Measurements from ENCODE around the gene ZG16.
"Not testable (repeated sequence)": the region's sequence is repeated elsewhere in the genome, so short reads cannot be mapped to it uniquely, and the experiment has no call there.

Gene ZG16, protein sequence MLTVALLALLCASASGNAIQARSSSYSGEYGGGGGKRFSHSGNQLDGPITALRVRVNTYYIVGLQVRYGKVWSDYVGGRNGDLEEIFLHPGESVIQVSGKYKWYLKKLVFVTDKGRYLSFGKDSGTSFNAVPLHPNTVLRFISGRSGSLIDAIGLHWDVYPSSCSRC

DNA sequence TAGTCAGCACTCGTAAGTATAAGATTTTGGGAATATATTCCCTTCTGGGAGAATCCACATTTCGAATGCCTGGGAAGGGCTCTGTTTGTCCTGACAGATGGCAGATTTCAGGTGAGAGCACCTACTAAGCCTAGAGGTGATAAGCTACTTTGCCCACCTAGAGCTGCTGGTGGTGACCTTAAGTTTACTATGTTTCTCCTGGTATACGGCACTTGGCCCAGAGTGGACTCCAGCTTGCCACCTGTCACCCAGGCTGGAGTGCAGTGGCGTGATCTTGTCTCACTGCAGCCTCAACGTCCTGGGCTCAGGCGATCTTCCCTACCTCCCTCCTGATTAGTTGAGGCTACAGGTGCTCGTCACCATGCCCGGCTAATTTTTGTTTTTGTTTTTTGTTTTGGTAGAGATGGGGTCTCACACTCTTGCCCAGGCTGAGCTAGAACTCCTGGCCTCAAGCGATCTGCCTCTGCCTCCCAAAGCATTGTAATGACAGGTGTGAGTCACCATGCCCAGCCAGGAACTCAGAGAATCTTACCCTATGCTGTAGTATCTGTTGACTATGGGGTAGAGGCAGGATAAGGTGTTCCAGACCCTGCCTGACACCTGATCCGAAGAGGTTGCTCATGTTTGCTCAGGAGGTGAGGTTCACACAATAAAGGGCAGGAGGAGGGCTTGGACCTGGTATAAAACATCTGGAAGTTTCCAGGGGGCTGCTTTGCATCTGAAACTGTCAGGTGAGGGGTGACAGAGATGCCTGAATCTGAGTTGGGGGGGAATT lies at the start of gene ZG16:
Gene ZG16 (plus strand): TSS at position 681 of the 775 bp plus-strand sequence. CDS start 1,011 bp downstream, outside the sequence.
- no peak for DNase-seq

DNA sequence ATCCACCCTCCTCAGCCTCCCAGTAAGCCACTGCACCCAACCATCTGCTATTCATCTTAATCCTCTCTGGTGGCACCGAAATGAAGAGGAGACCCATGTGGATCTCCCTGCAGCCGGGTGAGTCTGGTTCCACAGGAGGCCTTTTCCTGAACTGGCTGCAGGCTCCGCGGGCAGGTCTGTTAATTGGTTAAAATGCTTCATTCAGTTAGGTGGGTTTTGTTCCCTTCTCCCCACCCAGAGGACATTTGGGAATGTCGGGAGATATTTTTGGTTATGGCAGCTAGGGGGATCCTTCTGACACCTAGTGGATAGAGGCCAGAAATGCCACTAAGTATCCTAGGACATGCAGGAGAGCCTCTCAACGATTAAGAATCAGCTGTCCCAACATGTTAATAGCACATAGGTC lies 48.9 kb upstream of the ZG16 start:
- no peak for DNase-seq

DNA sequence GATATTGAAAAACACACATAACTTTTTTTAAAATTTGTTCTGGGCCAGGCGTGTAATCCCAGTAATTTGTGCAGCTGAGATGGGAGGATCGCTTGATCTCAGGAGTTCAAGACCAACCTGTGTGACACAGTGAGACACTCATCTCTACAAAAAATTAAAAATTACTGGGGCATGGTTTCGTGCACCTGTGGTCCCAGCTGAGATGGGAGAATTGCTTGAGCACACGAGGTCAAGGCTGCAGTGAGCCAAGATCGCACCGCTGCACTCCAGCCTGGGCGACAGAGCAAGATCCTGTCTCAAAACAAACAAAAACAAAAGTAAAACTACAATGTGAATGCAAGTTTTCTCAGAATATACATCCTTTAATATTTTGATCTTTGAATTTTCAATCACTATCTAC lies 47.4 kb upstream of the ZG16 start:
- no peak for DNase-seq

DNA sequence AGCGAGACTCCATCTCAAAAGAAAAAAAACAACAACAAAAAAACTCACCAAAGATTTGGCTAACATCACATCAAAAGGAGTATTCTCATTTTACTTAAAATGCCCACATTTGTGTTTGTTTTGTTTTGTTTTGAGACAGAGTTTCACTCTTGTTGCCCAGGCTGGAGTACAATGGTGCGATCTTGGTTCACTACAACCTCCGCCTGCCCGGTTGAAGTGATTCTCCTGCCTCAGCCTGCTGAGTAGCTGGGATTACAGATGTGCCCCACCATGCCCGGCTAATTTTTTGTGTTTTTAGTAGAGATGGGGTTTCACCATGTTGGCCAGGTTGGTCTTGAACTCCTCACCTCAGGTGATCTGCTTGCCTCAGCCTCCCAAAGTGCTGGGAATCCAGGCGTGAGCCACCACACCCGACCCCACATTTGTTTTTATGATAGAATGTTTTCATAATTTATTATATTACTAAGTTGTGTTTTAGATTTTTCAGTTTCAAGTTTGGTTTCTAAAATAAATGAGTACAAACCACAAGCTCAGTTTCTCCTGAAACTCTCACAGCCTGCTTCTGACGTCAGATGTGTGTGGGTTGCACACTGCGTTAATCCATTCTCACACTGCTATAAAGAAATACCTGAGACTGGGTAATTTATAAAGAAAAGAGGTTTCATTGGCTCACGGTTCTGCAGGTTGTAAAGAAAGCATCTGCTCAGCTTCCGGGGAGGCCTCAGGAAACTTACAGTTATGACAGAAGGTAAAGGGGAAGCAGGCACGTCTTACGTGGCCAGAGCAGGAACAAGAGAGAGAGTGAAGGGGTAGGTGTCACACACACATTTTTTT lies 46.1 kb upstream of the ZG16 start:
- not testable (repeated sequence) for DNase-seq

DNA sequence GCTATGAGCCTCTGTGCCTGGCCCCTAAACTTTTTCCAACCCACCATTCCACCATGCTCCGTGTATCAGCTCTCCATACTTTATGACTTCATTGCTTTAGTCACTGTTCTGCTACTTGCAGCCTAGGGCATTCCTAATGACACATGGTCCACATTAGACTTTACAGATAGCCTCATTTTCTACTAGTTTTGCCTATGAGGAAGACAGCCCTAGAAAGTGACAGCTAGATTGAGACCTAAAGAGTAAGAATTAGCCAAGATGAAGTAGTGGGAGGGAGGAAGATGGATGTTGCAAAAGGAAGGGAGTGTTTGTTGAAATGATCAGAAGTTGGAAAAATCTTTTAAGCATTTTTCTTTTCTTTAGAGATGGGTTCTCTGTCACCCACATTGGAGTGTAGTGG lies 43.3 kb upstream of the ZG16 start:
- no peak for DNase-seq

DNA sequence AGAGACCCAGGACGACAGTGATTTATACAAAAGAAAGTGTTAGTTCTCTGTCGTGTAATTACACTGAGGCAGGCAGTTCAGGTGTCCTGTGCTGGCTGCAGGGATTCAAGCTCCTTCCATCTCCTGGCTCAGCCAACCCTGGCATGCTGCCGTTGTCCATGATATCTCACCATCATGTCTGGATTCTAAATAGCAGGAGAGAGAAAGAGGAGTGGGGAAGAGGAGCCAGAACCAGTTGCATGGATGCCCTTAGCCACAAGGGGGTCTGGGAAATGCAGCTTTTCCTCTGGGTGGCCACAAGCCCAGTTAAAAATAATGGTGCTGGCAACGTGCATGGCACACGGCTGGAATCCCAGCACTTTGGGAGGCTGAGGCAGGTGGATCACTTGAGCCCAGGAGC lies 41.9 kb upstream of the ZG16 start:
- DNase-seq = no peak

DNA sequence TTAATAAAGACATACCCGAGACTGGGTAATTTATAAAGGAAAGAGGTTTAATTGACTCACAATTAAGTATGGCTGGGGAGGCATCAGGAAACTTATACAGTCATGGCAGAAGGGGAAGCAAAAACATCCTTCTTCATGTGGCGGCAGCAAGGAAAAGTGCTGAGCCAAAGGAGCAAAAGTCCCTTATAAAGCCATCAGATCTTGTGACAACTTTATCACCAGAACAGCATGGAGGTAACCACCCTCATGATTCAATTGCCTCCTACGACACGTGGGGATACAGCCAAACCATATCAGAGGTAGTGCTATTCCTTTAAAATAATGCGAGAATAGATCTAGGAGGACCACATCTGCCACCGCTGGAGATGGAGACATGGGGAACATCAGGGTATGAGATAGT lies 41.3 kb upstream of the ZG16 start:
- DNase-seq = no peak

DNA sequence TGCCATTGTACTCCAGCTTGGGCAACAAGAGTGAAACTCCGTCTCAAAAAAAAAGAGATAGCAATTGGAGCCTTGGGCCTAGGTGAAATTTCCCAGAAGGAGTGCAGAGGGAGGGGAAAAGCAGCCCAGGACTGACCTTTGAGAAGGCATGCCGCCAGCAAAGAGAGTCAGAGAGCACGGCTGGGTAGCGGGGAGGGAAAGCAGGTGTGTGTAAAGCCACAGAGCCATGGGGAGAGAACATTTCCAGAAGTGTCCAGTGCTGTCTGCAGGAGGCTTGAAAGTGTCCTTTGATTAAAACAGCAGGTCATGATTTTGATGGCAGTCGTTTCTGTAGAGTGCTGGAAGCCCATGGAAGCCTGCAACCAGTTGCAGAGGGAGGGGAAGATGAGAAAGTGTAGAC lies 40.3 kb upstream of the ZG16 start:
- DNase-seq = no peak

DNA sequence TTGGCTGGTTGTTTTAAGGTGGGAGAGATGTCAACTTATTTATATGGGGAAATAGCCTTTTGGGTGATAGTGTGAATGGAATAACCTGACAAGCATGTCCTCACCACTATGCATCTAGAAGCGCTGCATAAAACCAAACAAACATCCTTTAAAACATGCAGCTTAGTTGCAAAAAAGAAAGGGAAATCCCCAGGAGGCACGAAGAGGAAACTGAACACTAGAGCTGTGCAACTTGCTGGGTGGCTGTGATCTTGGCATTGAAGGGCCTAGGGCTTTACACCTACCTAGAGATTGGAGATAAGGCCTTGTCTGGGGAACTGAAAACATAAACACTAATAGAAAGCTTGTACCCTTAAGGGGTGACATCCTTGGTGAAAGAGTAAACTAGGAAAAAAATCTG lies 39.5 kb upstream of the ZG16 start:
- peak; percentile 32 for DNase-seq

DNA sequence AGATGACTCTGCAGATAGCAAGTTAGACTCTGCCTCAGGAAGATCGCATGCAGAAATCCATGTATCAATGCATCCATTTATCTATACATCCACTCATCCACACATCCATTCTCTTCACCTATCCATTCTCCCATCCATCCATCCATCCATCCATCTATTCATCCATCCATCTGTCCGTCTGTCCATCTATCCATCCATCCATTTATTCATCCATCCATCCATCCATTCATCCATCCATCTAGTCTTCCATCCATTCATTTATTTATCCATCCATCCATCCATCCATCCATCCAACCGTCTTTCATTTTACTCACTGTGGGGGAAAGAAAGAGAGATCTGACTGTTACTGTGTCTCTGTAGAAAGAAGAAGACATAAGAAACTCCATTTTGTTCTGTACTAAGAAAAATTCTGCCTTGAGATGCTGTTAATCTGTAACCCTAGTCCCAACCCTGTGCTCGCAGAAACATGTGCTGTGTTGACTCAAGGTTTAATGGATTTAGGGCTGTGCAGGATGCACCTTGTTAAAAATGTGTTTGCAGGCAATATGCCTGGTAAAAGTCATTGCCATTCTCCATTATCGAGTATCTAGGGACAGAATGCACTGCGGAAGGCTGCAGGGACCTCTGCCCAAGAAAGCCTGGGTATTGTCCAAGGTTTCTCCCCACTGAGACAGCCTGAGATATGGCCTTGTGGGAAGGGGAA lies 38.0 kb upstream of the ZG16 start:
- DNase-seq = not testable (repeated sequence)

DNA sequence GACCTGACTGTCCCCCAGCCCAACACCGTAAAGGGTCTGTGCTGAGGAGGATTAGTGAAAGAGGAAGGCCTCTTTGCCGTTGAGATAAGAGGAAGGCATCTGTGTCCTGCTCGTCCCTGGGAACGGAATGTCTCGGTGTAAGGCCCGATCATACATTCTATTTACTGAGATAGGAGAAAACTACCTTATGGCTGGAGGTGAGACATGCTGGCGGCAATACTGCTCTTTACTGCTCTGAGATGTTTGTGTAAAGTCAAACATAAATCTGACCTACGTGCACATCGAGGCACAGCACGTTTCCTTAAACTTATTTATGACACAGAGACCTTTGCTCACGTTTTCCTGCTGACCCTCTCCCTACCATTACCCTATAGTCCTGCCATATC lies 37.4 kb upstream of the ZG16 start:
- not testable (repeated sequence) for DNase-seq

DNA sequence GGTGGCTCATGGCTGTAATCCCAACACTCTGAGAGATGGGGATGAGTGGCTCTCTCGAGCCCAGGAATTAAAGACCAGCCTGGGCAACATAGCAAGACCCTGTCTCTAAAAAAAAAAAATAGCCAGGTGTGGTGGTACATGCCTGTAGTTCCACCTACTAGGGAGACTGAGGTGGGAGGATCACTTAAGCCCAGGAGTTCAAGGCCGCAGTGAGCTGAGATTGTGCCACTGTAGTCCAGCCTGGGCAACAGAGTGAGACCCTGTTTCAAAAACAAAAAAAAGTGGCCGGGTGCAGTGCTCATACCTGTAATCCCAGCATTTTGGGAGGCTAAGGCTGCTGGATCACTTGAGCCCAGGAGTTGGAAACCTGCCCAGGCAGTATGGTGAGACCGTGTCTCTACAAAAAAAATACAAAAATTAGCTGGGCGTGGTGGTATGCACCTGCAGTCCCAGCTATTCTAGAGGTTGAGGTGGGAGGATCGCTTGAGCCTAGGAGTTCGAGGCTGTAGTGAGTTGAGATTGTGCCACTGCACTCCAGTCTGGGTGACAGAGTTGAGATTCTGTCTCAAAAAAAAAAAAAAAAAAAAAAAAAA lies 35.3 kb upstream of the ZG16 start:
- DNase-seq = no peak

DNA sequence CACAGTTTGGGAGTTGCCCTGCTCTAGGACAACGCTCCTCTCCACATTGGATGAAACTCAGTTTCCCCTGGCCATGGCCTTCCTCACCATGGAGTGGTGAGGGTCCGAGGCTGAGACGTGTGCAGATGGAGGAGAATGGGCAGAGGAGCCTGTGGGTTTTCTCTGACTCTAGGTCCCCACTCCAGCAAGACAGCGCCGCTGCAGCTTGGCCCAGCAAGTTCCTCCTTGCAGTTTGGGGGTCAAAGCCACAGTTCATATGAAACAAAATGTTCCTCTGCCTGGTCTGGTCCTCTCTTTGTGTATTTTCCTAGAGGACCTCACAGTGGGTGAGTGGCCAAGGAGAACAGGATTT lies 34.6 kb upstream of the ZG16 start:
- DNase-seq = no peak

DNA sequence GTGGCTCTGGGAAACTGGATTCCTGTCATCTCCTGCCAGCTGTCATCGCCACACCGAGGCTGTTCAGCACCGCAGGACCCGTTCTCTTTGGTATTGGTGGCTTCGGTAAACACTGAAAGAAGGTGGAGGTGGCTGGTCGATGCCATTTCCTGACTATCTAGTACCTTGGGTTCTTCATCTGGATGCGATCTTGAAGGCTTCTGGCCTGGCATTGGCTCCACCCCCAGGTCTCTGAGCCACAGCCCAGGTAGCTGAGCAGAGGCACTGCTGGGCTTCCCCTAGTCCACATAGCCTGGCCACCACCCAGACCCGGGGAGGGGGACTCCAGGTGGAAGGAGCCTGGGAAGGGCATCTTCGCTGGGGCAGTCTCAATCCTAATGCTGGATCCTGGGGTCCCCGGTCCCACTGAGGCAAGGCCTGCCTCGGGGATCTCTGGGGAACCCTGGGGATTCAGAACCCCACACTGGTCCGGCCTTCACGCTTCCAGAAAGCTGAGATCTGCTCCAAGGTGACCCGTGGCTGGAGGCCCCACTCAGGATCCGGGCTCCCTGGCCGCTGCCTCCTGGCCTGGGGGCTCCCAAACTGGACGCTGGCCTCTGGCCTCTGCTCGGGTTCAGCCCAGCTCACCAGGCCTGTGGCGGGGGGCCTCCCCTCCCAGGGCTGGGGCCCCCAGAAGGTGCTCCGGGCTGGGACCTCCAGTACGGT lies 34.1 kb upstream of the ZG16 start:
- DNase-seq = peak; percentile 26

DNA sequence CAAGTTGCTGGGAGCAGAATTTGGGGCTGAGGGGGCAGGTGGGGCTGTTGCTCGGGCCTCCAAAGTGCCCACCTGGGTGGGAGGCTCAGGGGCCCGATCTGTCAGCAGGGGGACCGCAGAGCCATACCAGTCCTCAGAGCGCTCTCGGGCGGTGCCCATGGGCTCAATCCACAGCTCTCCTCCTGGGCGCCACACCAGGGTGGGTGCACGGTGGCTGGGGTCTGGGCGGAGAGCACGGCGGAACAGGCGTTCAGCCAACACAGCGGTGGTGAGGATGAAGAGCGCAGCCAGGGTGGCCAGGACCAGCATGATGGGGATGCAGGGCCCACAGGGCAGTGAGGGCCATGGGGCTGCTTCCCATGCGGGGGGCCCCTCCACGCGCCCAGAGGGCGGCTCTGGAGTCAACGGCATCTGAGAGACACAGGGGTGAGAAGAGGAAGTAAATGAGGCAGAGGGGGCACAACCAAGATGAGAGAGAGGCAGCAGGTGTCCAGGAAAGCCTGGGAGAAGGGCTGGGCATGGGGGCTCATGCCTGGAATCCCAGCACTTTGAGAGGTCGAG lies 33.4 kb upstream of the ZG16 start:
- no peak for DNase-seq

DNA sequence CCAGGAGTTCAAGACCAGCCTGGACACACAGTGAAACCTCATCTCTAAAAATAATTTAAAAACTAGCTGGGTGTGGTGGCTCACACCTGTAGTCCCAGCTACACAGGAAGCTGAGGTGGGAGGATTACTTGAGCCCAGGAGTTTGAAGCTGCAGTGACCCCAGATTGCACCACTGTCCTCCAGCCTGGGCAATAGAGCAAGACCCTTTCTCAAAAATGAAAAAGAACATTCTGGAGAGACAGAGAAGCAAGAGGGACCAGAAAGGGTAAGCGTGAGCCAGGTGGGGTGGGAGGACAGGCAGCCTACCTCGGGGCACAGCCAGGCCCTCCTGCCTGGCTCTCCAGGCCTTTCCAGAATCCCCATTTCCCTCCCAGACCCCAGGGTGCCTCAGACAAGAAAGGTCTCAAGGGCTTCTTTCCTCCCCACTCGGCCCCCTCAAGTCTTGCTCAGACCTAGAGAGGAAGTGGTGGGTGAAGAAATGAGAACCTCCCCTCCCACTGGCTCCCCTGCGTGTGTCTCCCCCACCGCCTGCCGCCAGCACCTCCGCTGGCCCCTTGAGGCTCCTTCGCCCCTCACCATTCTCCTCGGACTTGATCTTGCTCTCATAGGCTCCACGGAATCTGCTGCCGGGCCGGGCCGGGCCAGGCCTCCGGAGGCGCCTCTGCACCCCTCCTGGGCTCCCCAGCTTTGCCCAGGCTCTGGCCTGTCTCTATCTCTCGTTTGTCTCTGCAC lies 32.8 kb upstream of the ZG16 start:
- DNase-seq = peak; percentile 46

DNA sequence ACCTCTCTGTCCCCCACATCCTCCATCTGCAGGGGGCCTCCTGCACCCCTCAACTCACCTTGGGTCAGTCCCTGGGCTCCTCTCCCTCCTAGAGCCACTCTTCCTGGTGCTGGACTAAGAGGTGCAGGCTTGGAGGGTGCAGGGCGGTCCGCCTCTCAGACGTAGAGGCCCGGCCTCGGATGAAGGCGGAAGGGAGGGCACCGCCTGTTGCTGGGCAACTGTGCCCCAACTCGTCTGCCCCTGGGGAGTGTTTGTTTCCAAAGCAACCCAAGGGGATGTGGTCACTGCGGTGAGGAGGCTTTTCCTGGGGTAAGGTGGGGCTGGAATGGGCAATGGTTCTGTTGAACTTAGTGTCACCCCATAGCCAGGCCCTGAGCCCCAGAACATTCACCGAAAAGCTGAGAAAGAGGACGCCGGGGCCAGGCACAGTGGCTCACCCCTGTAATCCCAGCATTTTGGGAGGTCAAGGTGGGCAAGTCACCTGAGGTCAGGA lies 32.2 kb upstream of the ZG16 start, which contains the start of gene C16orf54:
Gene C16orf54 (minus strand): TSS at position 138 of the 493 bp plus-strand sequence. CDS start 1,039 bp downstream, outside the sequence.
- DNase-seq = peak; percentile 92

DNA sequence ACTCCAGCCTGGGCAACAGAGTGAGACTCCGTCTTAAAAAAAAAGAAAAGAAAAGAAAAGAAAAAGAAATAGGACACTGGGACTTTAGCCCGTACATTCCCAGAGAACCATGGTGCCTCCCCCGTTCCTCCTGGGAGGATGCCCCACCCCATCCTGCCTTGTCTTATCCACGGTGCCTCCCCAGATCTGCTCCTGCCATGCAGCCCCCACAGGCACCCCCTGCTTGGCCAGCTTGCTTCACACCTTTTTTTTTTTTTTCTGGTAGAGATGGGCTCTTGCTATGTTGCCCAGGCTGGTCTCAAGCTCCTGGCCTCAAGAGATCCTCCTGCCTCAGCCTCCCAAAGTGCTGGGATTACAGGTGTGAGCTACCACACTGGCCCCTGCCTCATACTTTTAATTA lies 31.5 kb upstream of the ZG16 start:
- not testable (repeated sequence) for DNase-seq

DNA sequence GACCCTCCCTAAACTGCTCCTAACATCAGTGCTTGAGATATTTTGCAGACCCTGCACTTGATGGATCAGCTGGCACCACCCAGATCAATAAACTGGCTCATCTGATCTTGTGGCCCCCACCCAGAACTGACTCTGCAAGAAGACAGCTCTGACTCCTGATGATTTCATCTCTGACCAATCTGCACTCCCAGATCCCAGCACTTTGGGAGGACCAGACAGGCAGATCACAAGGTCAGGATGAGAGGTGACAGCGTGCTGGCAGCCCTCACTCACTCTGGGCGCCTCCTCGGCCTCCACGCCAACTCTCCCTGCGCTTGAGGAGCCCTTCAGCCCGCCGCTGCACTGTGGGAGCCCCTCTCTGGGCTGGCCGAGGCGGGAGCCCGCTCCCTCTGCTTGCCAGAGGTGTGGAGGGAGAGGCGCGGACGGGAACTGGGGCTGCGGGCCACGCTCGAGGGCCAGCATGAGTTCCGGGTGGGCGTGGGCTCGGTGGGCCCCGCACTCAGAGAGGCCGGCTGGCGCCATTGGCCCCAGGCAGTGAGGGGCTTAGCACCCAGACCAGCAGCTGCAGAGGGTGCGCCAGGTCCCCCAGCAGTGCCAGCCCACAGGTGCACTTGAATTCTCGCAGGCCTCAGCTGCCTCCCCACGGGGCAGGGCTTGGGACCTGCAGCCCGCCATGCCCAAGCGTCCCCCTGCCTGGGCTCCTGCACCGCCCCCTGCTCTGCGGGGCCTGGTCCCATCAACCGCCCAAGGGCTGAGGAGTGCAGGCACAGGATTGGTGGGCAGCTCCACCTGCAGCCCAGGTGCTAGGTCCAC lies 29.9 kb upstream of the ZG16 start:
- no peak for DNase-seq

DNA sequence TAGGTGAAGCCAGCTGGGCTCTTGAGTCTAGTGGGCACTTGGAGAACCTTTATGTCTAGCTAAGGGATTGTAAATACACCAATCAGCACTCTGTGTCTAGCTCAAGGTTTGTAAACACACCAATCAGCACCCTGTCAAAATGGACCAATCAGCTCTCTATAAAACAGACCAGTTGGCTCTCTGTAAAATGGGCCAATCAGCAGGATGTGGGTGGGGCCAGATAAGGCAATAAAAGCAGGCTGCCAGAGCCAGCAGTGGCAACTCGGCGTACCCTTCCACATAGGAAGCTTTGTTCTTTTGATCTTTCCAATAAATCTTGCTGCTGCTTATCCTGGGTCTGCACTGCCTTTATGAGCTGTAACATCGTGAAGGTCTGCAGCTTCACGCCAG lies 29.3 kb upstream of the ZG16 start:
- DNase-seq = not testable (repeated sequence)

Measured in activated effector memory CD4-positive, alpha-beta T cell treated with Interleukin-2 at 50 U/mL for 16 hours (primary cell).